Measurements from ENCODE around the gene NT5C3A.

NT5C3A gene

GRCh38 chr7:33066771-33067170 lies 4.2 kb upstream of the NT5C3A start:
- H3K4me3 ChIP-seq (ENCODE audit: low read length, poor library complexity, severe bottlenecking) = no peak overlapping the region
- H3F3A ChIP-seq (ENCODE audit: low read depth) = no peaks in the 10 kb centered on the region
- no peaks in the 10 kb centered on the region for H3K27me3 ChIP-seq (ENCODE audit: insufficient read depth, low read length, poor library complexity, severe bottlenecking)
- peaks cover 9% of the 10 kb centered on the region for H3K4me1 ChIP-seq (ENCODE audit: insufficient read depth, low read length, poor library complexity, severe bottlenecking)
- H4K20me1 ChIP-seq (ENCODE audit: insufficient read depth, low read length, poor library complexity, severe bottlenecking) = peaks cover 4% of the 10 kb centered on the region
- peaks cover 8% of the 10 kb centered on the region for H3K79me2 ChIP-seq (ENCODE audit: insufficient read depth, low read length)
- H3K9me2 ChIP-seq (replicated peaks; ENCODE audit: low read depth, low read length) = no peaks in the 10 kb centered on the region
- peaks cover 4% of the 10 kb centered on the region; the same call in 1 of the 2 replicates for H3K9me3 ChIP-seq (ENCODE audit: insufficient read depth, low read depth, low read length)
- no peak overlapping the region for H3K9ac ChIP-seq (ENCODE audit: low read depth, low read length, poor library complexity, severe bottlenecking)
- no peak overlapping the region for H2AFZ ChIP-seq (ENCODE audit: low read length)
- no peak overlapping the region for H3K4me2 ChIP-seq (ENCODE audit: low read depth, low read length, poor library complexity, severe bottlenecking)
- H3K36me3 ChIP-seq (ENCODE audit: insufficient read depth, low read length) = no peaks in the 10 kb centered on the region
- TF ChIP-seq EZH2phosphoT487 (IDR thresholded peaks at IDR 0.05; ENCODE audit: borderline replicate concordance) (no peak), CTCF (conservative IDR thresholded peaks at IDR 0.05; ENCODE audit: low read length) (no peak)

GRCh38 chr7:33065981-33066380 lies 3.4 kb upstream of the NT5C3A start:
- Histone ChIP-seq H3F3A (ENCODE audit: low read depth) (no peaks in the 10 kb centered on the region), H3K4me2 (ENCODE audit: low read depth, low read length, poor library complexity, severe bottlenecking) (no peak overlapping the region), H3K9me2 (replicated peaks; ENCODE audit: low read depth, low read length) (no peaks in the 10 kb centered on the region), H3K9me3 (ENCODE audit: insufficient read depth, low read depth, low read length) (peaks cover 4% of the 10 kb centered on the region; the same call in 1 of the 2 replicates), H2AFZ (ENCODE audit: low read length) (no peak overlapping the region), H4K20me1 (ENCODE audit: insufficient read depth, low read length, poor library complexity, severe bottlenecking) (peaks cover 12% of the 10 kb centered on the region), H3K9ac (ENCODE audit: low read depth, low read length, poor library complexity, severe bottlenecking) (no peak overlapping the region), H3K79me2 (ENCODE audit: insufficient read depth, low read length) (peaks cover 16% of the 10 kb centered on the region), H3K36me3 (ENCODE audit: insufficient read depth, low read length) (no peaks in the 10 kb centered on the region), H3K4me1 (ENCODE audit: insufficient read depth, low read length, poor library complexity, severe bottlenecking) (peaks cover 15% of the 10 kb centered on the region), H3K4me3 (ENCODE audit: low read length, poor library complexity, severe bottlenecking) (no peak overlapping the region), H3K27me3 (ENCODE audit: insufficient read depth, low read length, poor library complexity, severe bottlenecking) (no peaks in the 10 kb centered on the region)
- TF ChIP-seq CTCF (conservative IDR thresholded peaks at IDR 0.05; ENCODE audit: low read length) (no peak), EZH2phosphoT487 (IDR thresholded peaks at IDR 0.05; ENCODE audit: borderline replicate concordance) (no peak)

GRCh38 chr7:33062782-33063443 lies 337 bp upstream of the NT5C3A start:
- peak overlapping the region; percentile 98 for H2AFZ ChIP-seq (ENCODE audit: low read length)
- H3K4me3 ChIP-seq (ENCODE audit: low read length, poor library complexity, severe bottlenecking) = peak overlapping the region; percentile 91
- TF ChIP-seq EZH2phosphoT487 (IDR thresholded peaks at IDR 0.05; ENCODE audit: borderline replicate concordance) (no peak), CTCF (conservative IDR thresholded peaks at IDR 0.05; ENCODE audit: low read length) (no peak)
- H3F3A ChIP-seq (ENCODE audit: low read depth) = no peaks in the 10 kb centered on the region
- no peaks in the 10 kb centered on the region for H3K9me3 ChIP-seq (ENCODE audit: insufficient read depth, low read depth, low read length)
- H4K20me1 ChIP-seq (ENCODE audit: insufficient read depth, low read length, poor library complexity, severe bottlenecking) = peaks cover 41% of the 10 kb centered on the region
- no peaks in the 10 kb centered on the region for H3K9me2 ChIP-seq (replicated peaks; ENCODE audit: low read depth, low read length)
- H3K79me2 ChIP-seq (ENCODE audit: insufficient read depth, low read length) = peaks cover 44% of the 10 kb centered on the region
- H3K9ac ChIP-seq (ENCODE audit: low read depth, low read length, poor library complexity, severe bottlenecking) = peak overlapping the region; percentile 84
- no peaks in the 10 kb centered on the region for H3K27me3 ChIP-seq (ENCODE audit: insufficient read depth, low read length, poor library complexity, severe bottlenecking)
- H3K4me1 ChIP-seq (ENCODE audit: insufficient read depth, low read length, poor library complexity, severe bottlenecking) = peaks cover 40% of the 10 kb centered on the region
- peak overlapping the region; percentile 77 for H3K4me2 ChIP-seq (ENCODE audit: low read depth, low read length, poor library complexity, severe bottlenecking)
- no peaks in the 10 kb centered on the region for H3K36me3 ChIP-seq (ENCODE audit: insufficient read depth, low read length)
